ENCODE data around the gene POLA1. TPM values are rescaled to one million over a fixed set of nuclear protein-coding genes. Genes with fewer than 3 reads are reported as not detected.

POLA1 gene
- total RNA-seq, 6 experiments from 2014 or later: 2.0 to 4.5 (median 2.8) TPM

DNA sequence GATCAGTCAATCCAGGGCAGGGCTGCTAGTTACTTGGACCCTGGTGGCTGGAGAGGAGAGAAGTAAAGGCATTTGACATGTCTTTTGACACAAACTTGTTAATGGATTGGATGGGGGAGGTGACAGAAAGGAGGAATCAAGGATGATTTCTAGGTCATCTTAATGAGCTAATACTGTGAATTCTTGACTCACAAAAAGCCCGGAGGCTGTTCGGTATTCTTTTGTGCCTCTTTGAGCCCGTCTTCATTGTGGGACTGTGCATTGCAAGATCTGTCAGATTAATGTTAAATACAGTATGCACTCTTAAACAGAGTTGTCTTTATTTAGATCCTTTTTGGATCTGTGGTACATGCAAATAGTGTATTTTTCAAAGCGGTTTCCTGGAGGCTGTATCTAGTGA lies 25.1 kb downstream of the POLA1 start:
- DNase-seq (no peak), ATAC-seq (no peak)
- Histone ChIP-seq H3K4me1 (no peaks in the 10 kb centered on the region), H3K27ac (no peak overlapping the region), H3K4me3 (no peak overlapping the region), H3K27me3 (no peaks in the 10 kb centered on the region), H3K36me3 (peaks cover 0 to 7% (median 0%) of the 10 kb centered on the region in 4 donors), H3K9me3 (no peaks in the 10 kb centered on the region)
- 87% methylated on average over 4 of the region's 4 CpGs for WGBS (ENCODE audit: insufficient coverage, low coverage, low lambda C conversion rate, missing lambda C conversion rate)
- intact Hi-C loops (cut with DNase I): no loop called here
- TF ChIP-seq POLR2A (IDR thresholded peaks at IDR 0.05): no peak
- no peak for TF ChIP-seq CTCF (IDR thresholded peaks at IDR 0.05)

GRCh38 chrX:24720036-24720435 lies 26.3 kb downstream of the POLA1 start:
- Histone ChIP-seq H3K4me3 (no peak overlapping the region), H3K36me3 (peaks cover 0 to 7% (median 0%) of the 10 kb centered on the region in 4 donors), H3K4me1 (no peaks in the 10 kb centered on the region), H3K27ac (no peak overlapping the region), H3K27me3 (no peaks in the 10 kb centered on the region), H3K9me3 (no peaks in the 10 kb centered on the region)
- intact Hi-C loops (cut with DNase I): no loop called here
- DNase-seq (no peak), ATAC-seq (no peak)
- WGBS (ENCODE audit: insufficient coverage, low coverage, low lambda C conversion rate, missing lambda C conversion rate): 36% methylated on average over 3 of the region's 3 CpGs
- no peak for TF ChIP-seq CTCF (IDR thresholded peaks at IDR 0.05)
- no peak for TF ChIP-seq POLR2A (IDR thresholded peaks at IDR 0.05)

GRCh38 chrX:24728530-24728929 lies 34.8 kb downstream of the POLA1 start:
- TF ChIP-seq CTCF (IDR thresholded peaks at IDR 0.05) (no peak), POLR2A (IDR thresholded peaks at IDR 0.05) (no peak)
- WGBS (ENCODE audit: insufficient coverage, low coverage, low lambda C conversion rate, missing lambda C conversion rate): 21% methylated on average over 3 of the region's 3 CpGs
- H3K36me3 ChIP-seq: no peaks in the 10 kb centered on the region

DNA sequence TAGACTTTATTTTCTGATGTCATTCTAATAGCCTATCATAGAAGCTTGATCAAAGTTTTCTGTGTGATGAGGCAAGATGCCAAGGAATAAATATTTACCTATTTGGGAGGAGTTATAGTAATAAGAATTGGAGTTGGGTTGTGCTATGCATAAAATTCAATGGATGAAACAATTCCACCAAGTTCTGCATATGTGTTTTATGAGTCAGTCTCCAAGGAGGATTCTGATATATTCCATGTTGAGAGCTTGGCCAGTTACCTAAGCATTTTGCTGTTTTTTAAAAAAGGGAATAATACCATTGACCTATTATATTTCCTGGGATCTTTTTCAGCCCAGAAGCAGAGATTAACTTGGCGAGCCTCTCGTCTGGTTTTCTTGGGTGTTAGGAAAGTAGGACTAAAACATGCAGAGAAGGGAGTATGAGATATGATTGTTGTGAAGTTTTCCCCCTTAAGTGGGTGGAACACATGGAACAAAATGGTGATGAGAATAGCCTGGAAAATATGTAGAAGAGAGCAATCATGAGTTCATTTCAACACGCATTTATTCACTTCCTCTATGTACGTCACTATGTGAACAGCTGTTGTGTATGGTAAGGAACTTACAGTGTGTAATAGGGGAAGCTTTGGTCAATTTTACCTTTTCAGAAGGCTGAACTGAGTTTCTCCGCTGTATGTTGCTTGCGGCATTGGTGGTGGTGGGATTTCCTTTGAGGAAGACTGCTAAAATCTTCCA lies 39.2 kb downstream of the POLA1 start:
- WGBS (ENCODE audit: insufficient coverage, low coverage, low lambda C conversion rate, missing lambda C conversion rate): 79% methylated on average over 6 of the region's 6 CpGs

More at GRCh38 chrX:24728530-24728929, 34.8 kb downstream of the POLA1 start:
- no peak overlapping the region for H3K4me3 ChIP-seq
- peak overlapping the region in 2 of 3 donors; percentile 1 to 39 for H3K27ac ChIP-seq
- intact Hi-C loops (cut with DNase I): no loop called here
- H3K4me1 ChIP-seq: no peaks in the 10 kb centered on the region
- DNase-seq: peak; percentile 39 to 75 (median 60)
- H3K9me3 ChIP-seq: no peaks in the 10 kb centered on the region
- H3K27me3 ChIP-seq: no peaks in the 10 kb centered on the region
- peak; percentile 73 to 85 (median 83) for ATAC-seq

More for the DNA sequence above, 39.2 kb downstream of the POLA1 start:
- Histone ChIP-seq H3K4me3 (no peak overlapping the region), H3K36me3 (no peaks in the 10 kb centered on the region), H3K4me1 (no peaks in the 10 kb centered on the region), H3K27ac (no peak overlapping the region), H3K27me3 (no peaks in the 10 kb centered on the region), H3K9me3 (no peaks in the 10 kb centered on the region)
- TF ChIP-seq POLR2A (IDR thresholded peaks at IDR 0.05) (no peak), CTCF (IDR thresholded peaks at IDR 0.05) (no peak)
- intact Hi-C loops (cut with DNase I): no loop called here
- no peak for DNase-seq
- peak in 1 of 4 donors; percentile 28 for ATAC-seq
